DMS 273 treated with DMSO at 0.1 percent for 48 hours (cell line): ENCODE measurements around the gene SRRM2.
A peak's percentile ranks its signal among the peaks of the same experiment; 100 is the strongest.

ENCODE experiments used
- DNase-seq: peaks from one replicate; lab custom pipeline; 2025; lab: John Stamatoyannopoulos, UW

SRRM2 gene

DNA sequence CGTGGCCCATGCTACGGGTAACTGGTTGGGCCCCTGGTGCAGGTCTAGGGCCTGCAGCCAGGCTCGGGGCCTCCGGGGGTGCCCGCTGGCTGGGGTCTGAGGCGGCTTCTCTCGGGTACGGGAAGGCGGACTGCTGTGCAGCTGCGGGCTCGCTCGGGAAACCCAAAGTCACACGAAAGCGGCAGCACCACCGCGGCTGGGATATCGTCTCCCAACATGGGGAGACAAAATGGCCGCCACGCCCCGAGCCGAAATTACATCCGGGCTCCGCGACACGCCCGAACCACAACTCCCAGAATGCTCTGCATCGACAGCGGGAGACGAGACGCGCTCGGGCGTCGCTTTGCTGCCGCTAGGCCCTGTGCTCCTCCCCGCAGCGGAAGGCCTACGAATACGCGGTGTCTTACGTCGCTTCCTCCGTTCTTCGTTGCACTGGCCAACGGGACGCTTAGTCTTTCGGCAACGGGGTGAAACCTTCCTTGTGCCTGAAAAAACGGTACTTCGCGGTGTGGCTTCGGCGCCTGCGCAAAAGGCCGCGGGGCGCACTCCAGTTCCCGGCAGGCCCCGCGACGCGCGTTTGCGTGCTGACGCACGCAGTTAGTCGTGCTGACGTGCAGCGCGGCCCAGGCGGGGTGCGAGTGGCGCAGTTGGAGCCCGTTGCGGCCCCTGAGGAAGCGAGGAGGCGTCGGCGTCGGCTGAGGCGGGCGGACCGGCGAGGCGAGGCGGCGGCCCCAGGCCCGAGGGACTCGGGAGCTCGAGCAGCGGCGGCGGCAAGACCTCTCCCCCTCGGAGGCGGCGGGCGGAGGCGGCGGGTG, at the start of gene SRRM2:
Gene SRRM2 (plus strand): TSS at position 604 of the 815 bp plus-strand sequence. CDS start 3,727 bp downstream, outside the sequence.
- peak; percentile 87 for DNase-seq

DNA sequence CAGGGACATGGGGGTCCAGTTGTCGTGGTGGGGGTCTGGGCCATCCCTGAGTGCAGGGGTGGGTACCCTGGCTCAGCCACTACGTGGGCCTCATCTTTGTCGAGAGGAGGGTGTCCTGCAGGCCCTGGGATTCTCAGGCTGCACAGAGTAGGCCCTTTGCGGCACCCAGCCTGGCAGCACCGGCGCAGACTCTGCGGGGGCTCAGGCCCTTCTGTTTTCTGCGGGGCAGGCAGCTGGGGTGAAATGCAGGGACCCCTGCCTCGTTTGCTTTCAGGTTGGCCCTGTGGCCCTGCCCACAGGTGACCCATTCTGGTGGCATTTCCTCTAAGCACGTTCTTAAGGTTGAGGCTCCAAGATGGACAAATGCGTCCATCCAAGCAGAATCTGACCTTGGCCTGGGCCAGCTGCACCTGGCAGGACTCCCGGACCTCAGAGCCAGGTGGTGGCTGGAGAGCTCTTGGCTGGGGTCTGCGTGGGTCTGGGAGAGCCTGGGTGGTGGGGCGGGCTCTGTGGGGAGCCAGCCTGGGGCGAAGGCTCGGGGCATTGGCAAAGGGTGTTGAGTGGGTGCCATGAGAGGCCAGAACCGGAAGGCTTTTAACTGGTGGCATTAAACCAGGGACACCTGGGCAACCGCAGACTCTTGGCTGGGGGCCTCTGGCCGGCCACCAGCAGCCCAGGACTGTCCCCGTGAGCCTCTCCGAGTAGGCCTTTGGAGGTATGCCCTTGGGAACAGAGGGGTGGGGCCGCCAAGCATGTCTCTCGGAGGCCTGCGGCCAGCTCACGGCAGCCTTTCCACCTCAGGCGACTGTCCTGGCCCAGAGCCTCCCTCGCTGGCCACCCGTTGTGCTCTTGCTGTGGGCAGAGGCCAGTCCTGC, 49.3 kb upstream of the SRRM2 start:
- DNase-seq: no peak

DNA sequence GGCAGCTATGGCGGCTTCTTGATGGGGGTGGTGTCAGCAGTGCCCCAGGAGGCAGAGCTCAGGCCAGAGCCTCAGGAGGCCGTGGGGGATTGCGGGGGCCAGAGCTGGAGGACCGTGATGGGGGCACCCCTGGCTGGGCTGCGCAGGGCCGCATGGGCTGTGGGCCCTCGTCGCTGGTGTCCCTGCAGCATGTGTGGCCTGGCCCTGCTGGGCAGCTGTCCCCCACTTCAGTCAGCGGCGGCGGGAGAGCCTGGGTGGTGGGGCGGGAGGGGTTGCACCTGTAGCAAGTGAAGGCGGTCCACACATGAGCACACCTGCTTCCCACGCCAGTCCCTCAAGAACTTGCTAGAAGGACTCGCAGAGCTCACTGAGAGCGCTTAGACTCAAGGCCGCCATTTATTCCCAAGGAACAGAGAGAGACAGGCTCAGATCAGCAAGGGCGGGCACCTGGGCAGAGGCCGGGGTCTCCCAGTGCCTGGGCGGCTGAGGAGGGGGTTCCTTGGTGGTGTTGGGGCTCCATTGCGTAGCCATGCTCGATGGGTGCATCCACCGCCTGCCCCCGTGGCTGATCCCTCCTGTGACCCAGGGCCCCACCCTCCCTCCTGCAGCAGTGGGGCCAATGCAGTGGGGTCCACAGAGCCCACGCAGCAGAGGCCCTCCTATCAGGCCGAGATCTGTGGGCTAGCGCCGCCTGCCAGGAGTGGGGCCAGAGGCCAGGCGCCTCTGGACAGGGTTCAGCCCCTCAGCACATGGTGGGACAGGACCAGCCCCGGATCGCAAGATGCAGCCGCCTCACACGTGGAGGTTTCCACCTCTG, 48.1 kb upstream of the SRRM2 start:
- no peak for DNase-seq

DNA sequence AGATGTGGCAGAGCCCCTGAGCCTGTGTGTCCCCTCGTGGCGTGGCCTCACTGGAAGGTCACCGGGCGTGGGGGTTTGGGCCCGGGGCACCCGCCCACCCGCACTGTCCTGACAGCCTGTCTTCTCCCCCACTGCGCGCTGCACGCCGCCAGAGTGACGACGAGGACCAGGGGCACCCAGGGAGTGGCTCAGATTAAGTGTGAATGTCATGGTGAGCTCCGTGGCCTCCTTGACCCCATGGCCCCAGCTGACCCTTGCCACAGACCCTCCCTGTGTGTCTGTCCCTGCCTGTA, 47.5 kb upstream of the SRRM2 start:
- no peak for DNase-seq

DNA sequence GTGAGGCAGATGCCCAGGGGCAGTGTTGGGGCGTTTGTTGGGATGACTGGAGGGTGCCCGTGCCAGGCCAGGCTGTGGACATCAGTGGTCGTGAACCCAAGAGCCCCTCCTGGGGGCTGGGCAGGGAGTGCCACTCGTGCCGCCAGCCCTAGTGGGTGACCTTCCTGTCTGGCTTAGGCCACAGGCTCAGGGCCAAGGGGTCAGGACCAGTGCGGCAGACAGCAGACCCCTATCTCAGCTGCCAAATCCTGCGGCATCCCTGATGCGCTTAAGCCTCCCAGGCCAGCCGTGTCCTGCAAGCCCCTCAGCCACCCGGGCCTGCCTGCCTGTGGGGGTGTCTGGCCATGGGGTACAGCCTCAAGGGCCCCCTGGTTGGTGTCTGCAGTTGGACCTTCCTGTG, 47.1 kb upstream of the SRRM2 start:
- no peak for DNase-seq

DNA sequence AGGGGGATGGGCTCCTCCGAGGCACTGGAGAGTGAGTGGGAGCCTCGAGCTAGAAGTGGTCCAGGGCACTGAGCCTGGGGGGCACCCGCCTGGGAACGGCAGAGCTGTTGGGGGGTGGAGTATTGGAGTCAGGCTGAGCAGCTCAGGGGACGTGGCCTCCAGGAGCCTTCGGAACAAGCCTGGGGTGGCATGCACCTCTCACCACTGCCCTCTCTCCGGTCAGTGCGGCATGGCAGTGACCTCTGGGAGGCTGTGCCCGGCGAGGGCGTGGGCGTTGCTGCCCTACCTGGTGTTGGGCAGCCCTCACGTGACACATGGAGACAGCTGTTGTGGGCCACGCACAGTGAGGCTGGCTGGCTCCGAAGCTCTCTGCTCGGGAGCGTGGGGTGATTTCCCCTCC, 46.4 kb upstream of the SRRM2 start:
- DNase-seq: no peak

DNA sequence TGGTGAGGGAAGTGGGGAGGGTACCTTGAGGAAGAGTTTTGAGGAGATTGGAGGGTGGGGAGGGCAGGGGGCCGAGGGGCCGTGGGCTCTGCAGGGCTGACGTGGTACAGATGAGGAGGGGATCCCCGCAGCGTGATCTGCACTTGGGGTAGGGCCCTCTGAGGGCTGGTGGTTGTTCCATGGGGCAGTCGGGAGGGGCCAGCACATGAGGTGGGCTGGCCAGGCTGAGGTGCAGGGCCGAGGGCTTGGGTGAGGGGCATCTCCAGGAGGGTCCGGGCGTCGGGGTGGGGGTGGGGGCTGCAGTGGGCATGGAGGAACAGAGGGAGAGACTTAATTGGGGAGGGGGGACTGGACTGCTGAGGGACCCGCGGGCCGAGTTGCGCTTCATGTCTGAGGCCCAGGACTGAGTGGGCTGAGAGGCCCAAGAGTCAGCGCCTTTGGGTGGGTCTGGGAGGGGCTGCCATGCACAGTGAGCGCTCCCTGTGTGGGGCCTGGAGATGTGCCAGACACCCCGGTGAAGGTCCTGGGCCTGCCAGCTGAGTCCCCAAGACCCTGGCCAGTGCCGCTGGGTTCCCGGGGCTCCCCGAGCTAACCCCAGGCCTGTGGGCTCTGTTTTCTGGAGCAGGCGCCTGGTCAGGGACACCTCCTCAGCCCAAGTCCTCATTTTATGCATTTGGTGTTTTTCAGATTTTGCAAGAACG, 45.7 kb upstream of the SRRM2 start:
- no peak for DNase-seq

DNA sequence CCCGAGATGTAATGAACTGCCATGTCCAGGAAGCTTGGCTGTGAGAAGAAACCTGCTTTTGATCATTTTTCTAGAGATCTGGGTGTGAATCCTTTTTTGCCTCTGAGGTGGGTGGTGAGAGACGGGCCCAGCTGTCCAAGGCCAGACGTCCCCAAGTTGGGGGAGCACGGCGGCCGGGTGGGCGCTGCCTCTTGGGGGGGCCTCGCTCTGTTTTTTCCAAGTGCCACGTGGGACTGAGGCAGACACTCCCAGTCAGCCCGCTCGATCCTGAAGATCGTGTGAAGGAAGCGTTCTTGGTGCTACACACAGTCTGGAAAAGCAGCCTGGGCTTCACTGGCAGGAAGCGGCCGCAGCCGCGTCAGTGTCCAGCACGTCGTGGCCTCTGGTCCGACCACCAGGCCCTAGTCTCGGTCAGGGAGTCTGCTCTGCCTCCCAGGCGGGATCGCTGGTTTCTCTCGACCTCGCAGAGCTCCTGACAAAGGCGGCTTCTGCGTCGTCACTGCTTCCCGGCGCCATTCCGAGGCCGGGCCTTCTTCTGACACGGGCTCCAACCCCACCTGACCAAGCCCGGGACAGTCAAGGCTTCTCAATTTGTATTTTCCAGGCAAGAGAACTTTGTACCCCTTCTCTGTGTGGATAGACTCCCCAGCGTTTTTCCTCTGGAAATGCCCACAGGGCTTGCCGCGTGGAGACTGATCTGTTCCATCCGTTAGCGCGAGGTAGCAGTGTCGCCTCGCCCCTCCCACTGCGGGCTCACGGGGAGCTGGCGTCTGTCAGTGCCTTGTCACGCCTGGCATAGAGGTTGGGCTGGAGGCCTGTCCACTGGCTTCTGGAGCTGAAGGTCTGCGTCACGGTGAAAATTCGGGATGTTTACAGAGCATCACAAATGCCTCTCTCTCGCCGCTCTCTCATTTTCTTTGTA, 44.8 kb upstream of the SRRM2 start:
- no peak for DNase-seq

DNA sequence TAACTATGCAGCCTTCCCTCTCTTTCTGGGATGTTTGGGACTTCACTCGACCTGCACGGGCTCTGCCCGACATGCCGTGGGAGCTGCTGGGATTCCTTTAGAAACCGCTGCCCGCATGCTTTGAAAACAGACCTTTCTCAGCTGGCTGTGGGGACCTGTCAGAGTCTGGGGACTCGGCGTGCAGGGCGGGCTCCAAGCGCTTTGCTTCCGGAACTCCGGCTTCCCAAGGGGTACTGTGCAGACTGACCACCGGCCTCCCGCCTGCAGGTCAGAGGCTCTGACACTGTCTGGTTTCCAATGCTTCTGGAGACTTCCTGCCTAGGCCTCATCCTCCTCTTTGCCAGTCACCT, 44.2 kb upstream of the SRRM2 start:
- DNase-seq: no peak

DNA sequence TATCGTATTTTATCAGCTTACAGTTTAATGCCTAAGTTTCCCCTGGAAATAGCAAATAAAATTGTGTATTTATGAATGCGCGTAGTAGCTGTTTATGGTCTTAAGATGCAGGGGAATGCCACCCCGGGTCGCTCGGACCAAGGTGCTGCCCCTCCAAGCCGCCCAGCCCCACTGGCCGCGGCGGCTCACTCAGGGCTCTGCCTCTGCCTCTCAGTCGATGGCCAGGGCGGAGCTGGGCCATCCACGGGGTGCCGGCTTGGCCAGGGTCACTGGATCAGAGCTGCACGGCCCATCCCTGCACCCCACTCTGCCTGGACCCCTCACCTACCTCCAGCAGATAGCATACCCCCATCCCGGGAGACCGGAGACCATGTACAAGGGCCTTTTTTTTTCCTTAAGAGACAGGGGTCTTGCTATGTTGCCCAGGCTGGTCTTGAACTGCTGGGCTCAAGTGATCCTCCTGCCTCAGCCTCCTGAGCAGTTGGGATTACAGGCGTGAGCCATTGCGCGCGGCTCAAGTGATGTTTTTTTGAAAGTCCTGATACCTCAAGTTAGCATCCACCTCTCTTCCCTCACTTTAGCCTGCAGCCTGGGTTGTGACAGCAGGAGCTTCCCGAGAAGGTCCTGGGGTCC, 43.4 kb upstream of the SRRM2 start:
- no peak for DNase-seq

DNA sequence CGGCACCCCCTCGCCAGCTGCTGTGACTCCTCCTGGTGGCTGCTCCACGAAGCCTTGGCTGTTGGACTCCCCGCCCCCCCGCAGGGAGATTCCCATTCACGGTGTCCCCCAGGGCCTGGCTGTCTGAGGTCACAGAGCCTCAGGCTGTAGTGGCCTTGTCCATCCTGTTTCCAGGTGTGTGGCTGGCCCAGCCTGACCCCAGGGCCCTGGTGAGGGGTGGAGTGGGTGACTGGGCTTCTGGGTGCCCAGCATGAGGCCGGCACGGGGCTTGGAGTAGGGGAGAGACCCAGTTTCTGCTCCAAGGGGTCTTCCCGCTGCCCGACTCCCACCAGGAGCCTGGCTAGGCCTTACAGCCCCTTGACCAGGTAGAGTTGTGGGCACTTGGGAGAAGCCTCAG, 42.9 kb upstream of the SRRM2 start:
- no peak for DNase-seq

DNA sequence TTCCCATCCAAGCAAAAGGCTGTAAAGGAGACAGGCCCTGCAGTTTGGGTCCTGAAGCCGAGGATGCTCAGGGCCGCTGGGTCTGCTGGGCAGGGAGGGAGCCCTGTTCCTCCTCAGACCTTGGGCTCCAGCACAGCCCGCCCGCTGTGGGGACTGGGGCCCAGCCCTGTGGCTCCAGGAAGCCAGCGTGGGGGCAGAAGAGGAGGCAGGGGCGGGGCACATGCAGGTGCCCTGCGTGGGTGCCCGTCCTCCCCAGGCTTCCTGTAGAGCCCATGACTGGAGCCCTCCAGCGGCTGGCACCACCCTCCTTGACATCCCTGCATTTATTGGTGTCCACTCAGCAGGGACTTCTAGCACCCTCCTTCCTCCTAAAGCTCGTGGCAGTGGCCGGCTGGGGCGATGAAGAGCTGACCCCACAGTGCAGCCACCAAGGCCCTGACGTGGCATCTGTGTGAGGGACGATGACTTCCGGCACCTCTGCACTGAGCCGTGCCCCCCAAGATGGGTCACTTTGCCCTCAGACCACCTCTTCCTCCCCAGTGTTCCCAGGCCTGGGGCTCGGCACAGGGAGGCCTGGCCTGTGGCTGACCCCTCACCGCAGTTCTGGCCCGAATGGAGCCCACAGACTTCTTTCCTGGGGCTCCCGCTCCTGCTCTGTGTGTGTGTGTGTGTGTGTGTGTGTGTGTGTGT, 42.3 kb upstream of the SRRM2 start:
- no peak for DNase-seq

DNA sequence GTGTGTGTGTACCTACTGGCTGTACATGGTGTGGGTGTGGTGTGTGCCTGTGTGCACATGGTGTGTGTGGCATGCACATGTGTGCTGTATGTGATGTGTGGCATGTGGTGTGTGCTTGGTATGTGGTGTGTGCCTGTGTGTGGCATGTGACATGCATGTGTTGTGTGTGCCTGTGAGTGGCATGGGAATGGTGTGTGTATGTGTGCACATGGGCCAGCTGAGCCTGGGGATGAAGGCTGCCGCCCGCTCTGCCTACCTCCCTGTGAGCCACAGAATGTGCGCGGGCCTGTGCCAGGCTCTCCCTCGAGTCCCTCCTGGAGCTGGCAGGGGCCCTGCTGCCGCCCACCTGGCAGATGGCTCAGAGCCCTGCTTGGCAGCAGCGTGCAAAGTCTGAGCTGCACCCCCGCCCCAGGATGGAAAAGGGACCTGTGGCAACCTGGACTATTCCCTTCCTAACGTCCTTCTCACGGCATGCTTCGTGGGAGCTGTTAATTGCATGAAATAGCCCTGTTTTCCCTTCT, 41.7 kb upstream of the SRRM2 start:
- DNase-seq: peak; percentile 28

DNA sequence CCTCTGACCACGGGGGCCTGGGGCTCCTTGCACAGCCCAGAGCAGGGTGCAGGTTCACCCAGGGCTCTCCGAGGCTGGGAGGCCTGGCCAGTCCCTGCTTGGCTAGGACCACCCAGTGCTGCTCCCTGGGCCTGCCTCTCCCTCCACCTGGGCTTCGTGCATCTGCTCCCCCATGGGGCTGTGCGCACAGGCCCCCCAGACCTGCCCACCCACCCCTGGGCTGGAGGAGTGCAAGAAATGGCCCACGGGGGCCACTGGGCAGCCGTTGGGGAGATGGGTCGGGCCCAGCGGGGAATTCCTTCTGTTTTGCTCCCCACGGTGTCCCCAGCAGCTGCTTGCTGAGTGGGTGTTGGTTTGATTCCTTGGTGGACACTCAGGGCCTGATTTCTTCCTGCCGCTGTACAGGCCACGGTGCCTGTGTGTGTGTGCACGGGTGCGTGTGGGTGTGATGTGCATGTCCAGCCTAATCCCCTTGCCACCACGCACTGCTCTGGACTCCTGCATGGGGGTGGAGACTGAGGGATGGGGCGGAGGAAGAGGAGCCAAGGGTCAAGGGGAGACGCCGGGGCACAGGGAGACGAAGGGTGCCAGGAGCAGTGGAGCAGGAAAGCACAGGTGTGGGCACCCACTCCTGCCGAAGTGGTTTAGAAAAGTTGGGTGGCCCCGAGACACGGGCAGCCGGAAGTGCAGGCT, 40.9 kb upstream of the SRRM2 start:
- no peak for DNase-seq

DNA sequence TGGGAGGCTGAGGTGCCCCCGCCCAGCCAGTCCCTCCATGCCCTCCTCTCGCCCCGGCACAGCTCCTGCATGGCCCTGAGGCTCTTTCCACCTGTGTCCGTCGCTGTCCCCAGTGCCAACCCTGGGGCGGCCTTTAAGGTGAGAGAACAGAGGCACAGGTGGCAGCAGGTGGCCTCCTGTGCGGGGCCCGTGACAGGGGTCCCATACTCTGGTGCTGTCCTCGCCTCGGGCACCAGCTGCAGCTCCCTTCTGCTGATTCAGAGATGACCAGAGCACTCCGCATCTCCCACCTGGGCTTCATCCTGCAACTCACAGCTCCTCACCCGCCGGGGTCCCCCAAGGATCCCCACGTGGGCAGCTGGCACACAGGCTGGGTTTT, 40.4 kb upstream of the SRRM2 start:
- DNase-seq: no peak

DNA sequence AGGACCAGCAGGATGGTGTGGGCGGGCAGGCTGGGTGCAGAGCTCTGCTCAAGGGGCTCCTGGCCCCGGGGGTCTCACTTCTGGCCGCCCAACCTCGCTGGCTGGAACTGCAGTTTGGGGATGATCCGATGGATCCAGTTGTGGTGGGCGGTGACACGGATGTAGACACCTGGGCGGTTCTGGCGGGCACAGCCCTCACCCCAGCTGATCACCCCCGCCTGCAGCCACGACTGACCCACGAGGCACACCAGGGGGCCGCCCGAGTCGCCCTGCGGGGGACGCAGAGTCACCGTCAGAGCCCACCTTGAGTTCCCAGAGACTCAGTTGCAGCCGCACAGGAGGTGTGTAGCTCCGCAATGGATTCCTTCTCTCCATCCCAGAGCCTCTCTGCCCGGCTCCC, 39.9 kb upstream of the SRRM2 start:
- no peak for DNase-seq

DNA sequence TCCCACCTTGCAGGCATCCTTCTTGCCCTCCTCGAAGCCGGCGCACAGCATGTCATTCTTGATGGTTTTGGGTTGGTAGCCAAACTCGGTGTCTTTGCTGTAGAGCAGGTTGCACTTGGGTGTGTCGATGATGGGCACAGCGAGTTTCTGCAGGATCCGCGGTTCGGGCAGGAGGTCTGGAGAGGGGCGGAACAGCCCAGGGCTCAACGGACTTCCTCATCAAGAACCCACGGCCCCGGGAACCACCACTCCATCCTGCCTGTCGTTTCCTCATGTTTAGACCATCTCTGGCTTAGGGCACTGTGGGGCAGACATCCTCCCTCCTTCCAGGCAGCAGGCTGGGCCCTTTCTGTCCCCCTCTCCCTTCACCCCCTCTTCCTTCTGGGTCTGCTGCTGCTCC, 38.9 kb upstream of the SRRM2 start:
- DNase-seq: no peak

DNA sequence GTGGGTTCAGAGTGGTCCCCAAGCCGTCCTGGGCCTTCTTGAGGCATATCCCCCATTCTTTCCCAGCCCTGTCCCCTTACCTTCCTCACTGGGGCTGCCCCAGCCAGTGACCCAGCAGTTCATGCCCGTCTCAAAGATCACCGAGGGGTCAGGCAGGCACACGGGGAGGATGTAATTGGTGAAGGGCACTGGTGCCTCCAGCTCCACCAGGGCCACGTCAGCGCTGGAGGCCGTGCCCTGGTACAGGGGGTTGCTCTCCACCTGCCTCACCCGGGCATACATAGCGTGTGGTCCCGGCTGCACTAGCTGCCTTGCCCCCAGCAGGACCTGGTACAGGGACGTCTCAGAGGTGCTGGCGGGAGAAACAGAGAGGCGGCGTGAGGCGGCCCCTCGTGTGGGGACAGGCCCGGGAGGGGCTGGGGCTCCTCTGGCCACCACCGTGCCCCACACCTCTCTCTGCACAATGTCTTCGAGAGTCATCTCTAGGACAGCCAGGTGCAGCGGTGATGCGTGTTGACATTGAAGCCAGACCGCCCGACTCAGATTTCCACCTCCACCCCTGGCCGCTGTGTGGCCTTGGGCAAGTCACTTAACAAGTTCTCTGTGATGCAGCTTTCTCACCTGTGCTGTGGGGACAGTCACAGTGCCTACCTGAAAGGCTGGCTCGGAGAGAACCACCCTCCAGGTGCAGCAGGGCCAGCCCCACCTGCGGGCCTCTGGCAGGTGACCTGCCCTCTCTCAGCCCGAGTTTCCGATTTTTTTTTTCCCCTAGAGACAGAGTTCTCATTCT, 38.3 kb upstream of the SRRM2 start:
- no peak for DNase-seq
